Transverse colon (tissue), 4 donors: Measurements from ENCODE around the gene SPEG. TPM values are rescaled to one million over a fixed set of nuclear protein-coding genes. Genes with fewer than 3 reads are reported as not detected.

Experiments
- DNase-seq: peaks from one replicate; pipeline ENCODE4 v3.0.0-alpha.2; 2019
- H3K27ac ChIP-seq, 4 donors: fragments of 200-600 bp; sonication (generic); 2 replicates each; pipeline ENCODE4 v1.5.1; 2016 to 2018; ENCODE audit warnings: inconsistent platforms in 4 of 4
- H3K27me3 ChIP-seq: fragments of 200-600 bp; sonication (generic); 2 replicates; pipeline ENCODE4 v1.5.1; 2017; ENCODE audit warnings: inconsistent platforms
- H3K36me3 ChIP-seq, 4 donors: fragments of 200-600 bp; sonication (generic); 2 replicates each; pipeline ENCODE4 v1.5.1; 2017 to 2019; ENCODE audit warnings: inconsistent platforms in 4 of 4
- H3K4me1 ChIP-seq, 4 donors: fragments of 200-600 bp; sonication (generic); 2 replicates each; pipeline ENCODE4 v1.5.1; 2017 to 2020; ENCODE audit warnings: inconsistent platforms in 4 of 4
- H3K4me3 ChIP-seq, 4 donors: fragments of 200-600 bp; sonication (generic); 1 replicate in 1 of 4; 2 replicates in 3 of 4; pipeline versions ENCODE4 v1.5.1 to v1.6.1; 2017 to 2019; ENCODE audit warnings: inconsistent platforms in 4 of 4
- H3K9me3 ChIP-seq, 2 donors: fragments of 200-600 bp; sonication (generic); 2 replicates each; pipeline ENCODE4 v1.5.1; 2017 to 2019; ENCODE audit warnings: inconsistent platforms in 2 of 2
- EP300 ChIP-seq: sonication (generic); formaldehyde crosslinking; IDR thresholded peaks from one replicate; pipeline ENCODE4 v1.6.1; 2017; ENCODE audit warnings: antibody characterized with exemption, low read depth
- POLR2A ChIP-seq: fragments of 450-650 bp; IDR thresholded peaks from one replicate; pipeline ENCODE4 v1.6.1; 2016; ENCODE audit warnings: antibody characterized with exemption, mild to moderate bottlenecking, moderate library complexity
- POLR2AphosphoS5 ChIP-seq, 3 donors: sonication (generic); formaldehyde crosslinking; IDR thresholded peaks; one replicate each; pipeline ENCODE4 v1.6.1; 2016; ENCODE audit warnings: antibody characterized with exemption in 3 of 3
- WGBS, 2 donors: methylation state at CpG; one replicate each; pipeline ENCODE4 v1.1.5; 2018; ENCODE audit warnings: low coverage in 1 of 2; 5-methylcytosine and 5-hydroxymethylcytosine counted together
- in situ Hi-C, 4 donors: fragments of 200-750 bp; cut with MboI; loops; one replicate each; pipeline versions ENCODE4 v1.15.0 to v1.15.1; 2017; ENCODE audit warnings: low sequenced_read_pairs in 3 of 4, low pct_ligation_motif_present in 1 of 4, low pct_unique_long_range_greater_than_20kb in 1 of 4
- intact Hi-C: fragments of 100-400 bp; cut with DNase I; formaldehyde crosslinking; loops from one replicate; pipeline ENCODE4 v1.15.1; 2023; ENCODE audit warnings: low total_unique reads
- total RNA-seq, 4 donors: library from RNA; depleted of rRNA; stranded (reverse); fragments of >200 nt; gene quantifications; one replicate each; pipeline ENCODE4 v1.1.0, GENCODE V29; 2016
- TF ChIP-seq, protein P1 (sequence below), 5 experiments: fragments of 200-600 bp in 3 of 5; fragments of 450-650 bp in 2 of 5; sonication (generic) in 3 of 5; IDR thresholded peaks; 1 replicate in 2 of 5; 2 replicates in 3 of 5; pipeline ENCODE4 v1.5.1; 2016 to 2017; ENCODE audit warnings: antibody characterized with exemption in 5 of 5, inconsistent platforms in 3 of 5, mild to moderate bottlenecking in 2 of 5, moderate library complexity in 1 of 5

SPEG gene
- total RNA-seq, 4 donors from 2014 or later, result 26.5 to 95.8 (median 48.5) TPM

DNA sequence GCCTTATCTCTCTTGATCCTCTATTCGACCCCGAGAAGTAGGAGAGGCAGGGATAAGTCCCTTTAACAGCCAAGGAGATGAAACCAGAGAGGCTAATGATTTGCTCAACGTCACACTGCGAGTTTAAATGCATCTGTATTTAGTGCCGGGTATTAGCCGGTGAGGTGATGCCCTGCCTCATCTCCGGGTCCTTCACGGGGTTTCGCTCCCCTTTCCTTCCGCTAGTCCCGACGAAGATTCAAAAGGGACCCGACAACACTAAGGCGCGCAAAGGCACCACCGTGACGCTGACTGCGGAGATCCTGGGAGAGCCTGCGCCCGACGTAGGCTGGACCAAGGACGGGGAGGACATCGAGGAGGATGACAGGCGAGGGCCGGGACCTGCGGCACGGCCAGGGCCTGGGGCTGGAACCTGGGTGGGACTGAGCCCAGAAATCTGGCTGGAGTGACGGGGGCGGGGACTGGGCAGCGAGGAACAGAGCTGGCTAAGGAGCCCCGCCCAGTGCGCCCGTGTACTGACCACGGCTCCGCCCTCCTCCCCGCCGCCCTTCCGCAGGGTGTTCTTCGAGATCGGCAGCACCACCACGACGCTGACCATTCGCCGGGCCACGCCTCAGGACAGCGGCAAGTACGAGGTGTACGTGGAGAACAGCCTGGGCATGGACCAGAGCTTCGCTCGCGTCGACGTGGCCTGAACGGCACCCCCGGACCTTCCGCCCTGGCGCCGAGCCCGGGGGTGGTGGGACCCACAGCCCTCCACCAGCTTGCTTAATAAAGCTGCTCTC lies 63.0 kb downstream of the SPEG start:
- no peaks in the 10 kb centered on the region for H3K36me3 ChIP-seq
- TF ChIP-seq POLR2A (peak; percentile 85), EP300 (no peak), POLR2AphosphoS5 (IDR thresholded peaks at IDR 0.05) (peak; percentile 93 to 96 (median 96))
- intact Hi-C loops, result no loop called here
- in situ Hi-C loops, result no loop called here
- peak; percentile 95 for DNase-seq
- H3K27me3 ChIP-seq, result peaks cover 45% of the 10 kb centered on the region
- peaks cover 12 to 36% (median 26%) of the 10 kb centered on the region in 4 donors for H3K4me1 ChIP-seq
- no peaks in the 10 kb centered on the region for H3K9me3 ChIP-seq
- WGBS, 2 donors, result 2% methylated on average over 55 of the region's 59 CpGs; no CpG with 5 or more reads in 1 of the 2 donors
- H3K27ac ChIP-seq, result peak overlapping the region; percentile 87 to 99 (median 95)
- peak overlapping the region; percentile 57 to 84 (median 76) for H3K4me3 ChIP-seq

DNA sequence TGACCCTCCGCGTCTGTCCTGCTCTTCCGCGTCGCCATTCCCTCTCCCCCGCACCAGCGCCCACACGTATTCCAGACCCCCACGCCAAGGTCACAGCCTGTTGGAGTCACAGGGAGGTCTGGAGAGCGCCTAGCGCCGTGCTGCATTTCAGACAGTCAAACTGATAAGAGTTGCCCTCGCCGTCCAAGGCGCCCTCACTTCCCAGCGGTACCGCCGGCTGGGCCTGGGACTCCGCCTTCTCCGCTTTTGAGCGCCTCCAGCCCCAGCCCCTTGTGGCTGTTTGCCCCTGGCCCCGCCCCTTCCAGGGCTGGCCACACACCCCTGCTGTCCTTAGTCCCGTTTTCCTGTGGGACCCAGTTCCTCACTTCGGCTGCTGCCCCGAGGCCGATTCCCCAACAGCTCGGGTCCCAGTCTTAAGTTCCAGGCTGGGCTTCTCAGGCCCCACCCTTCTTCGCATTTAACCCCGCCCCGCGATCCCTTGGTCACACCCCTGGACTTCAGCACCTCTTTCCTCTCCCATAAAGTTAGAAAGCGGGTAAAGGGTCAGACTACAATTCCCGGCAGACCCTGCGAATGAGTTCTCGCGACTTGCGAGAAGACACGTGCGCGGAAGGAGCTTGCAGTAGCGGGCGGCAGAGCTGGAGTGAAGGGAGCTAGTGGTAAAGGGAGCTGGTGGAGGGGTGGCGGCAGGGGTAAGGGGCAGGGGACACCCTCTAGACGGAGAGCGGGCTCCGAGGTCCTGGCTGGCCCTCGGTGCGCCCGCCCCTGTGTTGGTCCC lies 63.8 kb downstream of the SPEG start, which contains the start of gene GMPPA:
TSS of gene GMPPA (plus strand) at position 612 of the 778 bp plus-strand sequence. CDS start 1,085 bp downstream, outside the sequence.
- Histone ChIP-seq H3K27ac (peak within 1 kb of the TSS; percentile 87 to 99 (median 95)), H3K36me3 (no peaks in the 10 kb centered on the region), H3K27me3 (peaks cover 40% of the 10 kb centered on the region), H3K9me3 (no peaks in the 10 kb centered on the region), H3K4me1 (peaks cover 12 to 36% (median 26%) of the 10 kb centered on the region in 4 donors), H3K4me3 (peak within 1 kb of the TSS; percentile 57 to 88 (median 80))
- in situ Hi-C loops, result no loop called here
- peak; percentile 98 for DNase-seq
- intact Hi-C loops, result no loop called here
- 1% methylated on average over 47 of the region's 49 CpGs; no CpG with 5 or more reads in 1 of the 2 donors for WGBS, 2 donors
- peak; percentile 78 to 89 (median 88) for TF ChIP-seq POLR2AphosphoS5 (IDR thresholded peaks at IDR 0.05)
- TF ChIP-seq POLR2A, result peak; percentile 85
- TF ChIP-seq EP300, result peak; percentile 20
- TF ChIP-seq, protein P1, sequence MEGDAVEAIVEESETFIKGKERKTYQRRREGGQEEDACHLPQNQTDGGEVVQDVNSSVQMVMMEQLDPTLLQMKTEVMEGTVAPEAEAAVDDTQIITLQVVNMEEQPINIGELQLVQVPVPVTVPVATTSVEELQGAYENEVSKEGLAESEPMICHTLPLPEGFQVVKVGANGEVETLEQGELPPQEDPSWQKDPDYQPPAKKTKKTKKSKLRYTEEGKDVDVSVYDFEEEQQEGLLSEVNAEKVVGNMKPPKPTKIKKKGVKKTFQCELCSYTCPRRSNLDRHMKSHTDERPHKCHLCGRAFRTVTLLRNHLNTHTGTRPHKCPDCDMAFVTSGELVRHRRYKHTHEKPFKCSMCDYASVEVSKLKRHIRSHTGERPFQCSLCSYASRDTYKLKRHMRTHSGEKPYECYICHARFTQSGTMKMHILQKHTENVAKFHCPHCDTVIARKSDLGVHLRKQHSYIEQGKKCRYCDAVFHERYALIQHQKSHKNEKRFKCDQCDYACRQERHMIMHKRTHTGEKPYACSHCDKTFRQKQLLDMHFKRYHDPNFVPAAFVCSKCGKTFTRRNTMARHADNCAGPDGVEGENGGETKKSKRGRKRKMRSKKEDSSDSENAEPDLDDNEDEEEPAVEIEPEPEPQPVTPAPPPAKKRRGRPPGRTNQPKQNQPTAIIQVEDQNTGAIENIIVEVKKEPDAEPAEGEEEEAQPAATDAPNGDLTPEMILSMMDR (IDR thresholded peaks at IDR 0.05), result peak in 2 of 5 experiments; percentile 19 to 35

DNA sequence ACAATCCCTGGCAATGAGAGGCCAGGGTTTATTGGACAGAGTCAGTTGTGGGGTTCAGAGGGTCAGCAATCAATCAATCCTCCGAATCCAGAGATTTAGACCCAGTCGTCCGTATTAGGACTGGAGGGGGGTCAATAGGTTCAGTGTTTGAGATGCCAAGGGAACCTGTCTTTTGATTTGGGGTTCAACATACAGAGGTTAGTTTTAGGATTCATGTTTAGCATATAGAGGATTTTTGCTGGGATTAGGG lies 64.3 kb downstream of the SPEG start:
- H3K4me1 ChIP-seq, result peaks cover 12 to 36% (median 26%) of the 10 kb centered on the region in 4 donors
- H3K4me3 ChIP-seq, result peak overlapping the region; percentile 57 to 88 (median 80)
- intact Hi-C loops, result no loop called here
- peak overlapping the region; percentile 87 to 99 (median 95) for H3K27ac ChIP-seq
- no peak for TF ChIP-seq POLR2A
- no peak for TF ChIP-seq POLR2AphosphoS5 (IDR thresholded peaks at IDR 0.05)
- TF ChIP-seq, protein P1 (IDR thresholded peaks at IDR 0.05), result no peak
- TF ChIP-seq EP300, result no peak
- peaks cover 35% of the 10 kb centered on the region for H3K27me3 ChIP-seq
- in situ Hi-C loops, result no loop called here
- H3K9me3 ChIP-seq, result no peaks in the 10 kb centered on the region
- no peak for DNase-seq
- WGBS, 2 donors, result 0% methylated on average over 3 of the region's 3 CpGs; no CpG with 5 or more reads in 1 of the 2 donors
- H3K36me3 ChIP-seq, result peaks cover 0 to 3% (median 0%) of the 10 kb centered on the region in 4 donors

DNA sequence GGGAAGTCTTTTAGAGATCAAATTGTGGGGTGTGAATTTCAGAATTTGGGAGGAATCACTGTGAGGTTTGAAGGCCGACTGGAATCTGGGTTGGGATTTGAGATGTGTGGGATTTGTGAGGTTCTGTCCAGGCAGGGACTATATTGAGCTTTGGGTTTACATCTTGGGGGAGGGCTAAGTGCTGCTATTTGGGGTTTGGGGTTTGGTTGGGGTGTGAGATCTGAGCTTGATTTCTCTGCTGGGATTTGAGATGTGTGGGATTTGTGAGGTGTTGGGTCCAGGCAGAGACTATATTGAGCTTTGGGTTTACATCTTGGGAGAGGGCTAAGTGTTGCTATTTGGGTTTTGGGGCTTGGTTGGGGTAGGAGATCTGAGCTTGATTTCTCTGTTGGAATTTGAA lies 64.9 kb downstream of the SPEG start:
- no peaks in the 10 kb centered on the region for H3K9me3 ChIP-seq
- H3K27me3 ChIP-seq, result peaks cover 29% of the 10 kb centered on the region
- intact Hi-C loops (no loop called here), in situ Hi-C loops (no loop called here)
- no peak for DNase-seq
- TF ChIP-seq, protein P1 (IDR thresholded peaks at IDR 0.05), result no peak
- TF ChIP-seq EP300 (no peak), POLR2AphosphoS5 (IDR thresholded peaks at IDR 0.05) (no peak), POLR2A (no peak)
- H3K27ac ChIP-seq, result no peak overlapping the region
- H3K4me1 ChIP-seq, result peaks cover 12 to 36% (median 26%) of the 10 kb centered on the region in 4 donors
- peak overlapping the region in 3 of 4 donors; percentile 57 to 84 (median 77) for H3K4me3 ChIP-seq
- peaks cover 0 to 8% (median 2%) of the 10 kb centered on the region in 4 donors for H3K36me3 ChIP-seq
- WGBS, 2 donors, result 40 to 71% methylated on average over 1 of the region's 1 CpG
